K562 (cell line): ENCODE data around the gene LSM4. TPM values are rescaled to one million over a fixed set of nuclear protein-coding genes. Genes with fewer than 3 reads are reported as not detected.
A peak's percentile ranks its signal among the peaks of the same experiment; 100 is the strongest.

Experiments
- CHD2 ChIP-seq: IDR thresholded peaks from 2 replicates; pipeline ENCODE4 v1.6.1; 2011; ENCODE audit warnings: low read depth, low read length
- DACH1 ChIP-seq: fragments of 450-650 bp; IDR thresholded peaks from 2 replicates; pipeline ENCODE4 v1.6.1; 2018; ENCODE audit not compliant: partially characterized antibody
- ETS2 ChIP-seq: IDR thresholded peaks from 2 replicates; pipeline ENCODE4 v1.6.1; 2016; ENCODE audit warnings: borderline replicate concordance, missing genetic modification characterization, mild to moderate bottlenecking, moderate library complexity, missing compliant biosample characterization; ENCODE audit not compliant: poor library complexity, severe bottlenecking
- FOXA1 ChIP-seq: fragments of 450-650 bp; IDR thresholded peaks from 2 replicates; pipeline ENCODE4 v1.6.1; 2016; ENCODE audit warnings: mild to moderate bottlenecking, borderline replicate concordance
- GTF2F1 ChIP-seq: IDR thresholded peaks from 2 replicates; pipeline ENCODE4 v1.6.1; 2011; ENCODE audit warnings: low read depth, low read length, improper control_type of control experiment
- HMGN3 ChIP-seq: IDR thresholded peaks from 2 replicates; pipeline ENCODE4 v1.6.1; 2011; ENCODE audit warnings: borderline replicate concordance, low read depth, mild to moderate bottlenecking, mixed read lengths, low read length; ENCODE audit not compliant: insufficient read length; ENCODE audit errors: extremely low read depth
- HSF4 ChIP-seq: fragments of 250-450 bp; sonication (Bioruptor Pico); IDR thresholded peaks from 2 replicates; pipeline ENCODE4 v2.1.2; 2022; ENCODE audit warnings: mild to moderate bottlenecking, moderate library complexity, borderline replicate concordance
- KHSRP ChIP-seq: fragments of 450-650 bp; IDR thresholded peaks from 2 replicates; pipeline ENCODE4 v1.6.1; 2017
- MECOM ChIP-seq: fragments of 250-450 bp; sonication (Bioruptor Pico); IDR thresholded peaks from 2 replicates; pipeline ENCODE4 v1.8.0; 2022; ENCODE audit warnings: inconsistent platforms
- MIER1 ChIP-seq: fragments of 450-650 bp; IDR thresholded peaks from 2 replicates; pipeline ENCODE4 v1.6.1; 2016; ENCODE audit warnings: antibody characterized with exemption, mild to moderate bottlenecking, low read depth
- MYBL2 ChIP-seq, 2 experiments: fragments of 450-650 bp in 1 of 2; sonication (generic) in 1 of 2; formaldehyde crosslinking in 1 of 2; IDR thresholded peaks; 2 replicates each; pipeline versions ENCODE4 v1.6.1 to v1.8.1; 2017 to 2022; ENCODE audit warnings: borderline replicate concordance in 1 of 2, inconsistent platforms in 1 of 2, low read depth in 1 of 2, mild to moderate bottlenecking in 1 of 2, missing genetic modification reagents in 1 of 2, moderate library complexity in 1 of 2
- NELFE ChIP-seq: IDR thresholded peaks from 2 replicates; pipeline ENCODE4 v1.6.1; 2011; ENCODE audit warnings: mild to moderate bottlenecking; ENCODE audit not compliant: insufficient read depth, insufficient read length
- ZNF23 ChIP-seq: fragments of 250-450 bp; sonication (Bioruptor Pico); IDR thresholded peaks from 2 replicates; pipeline ENCODE4 v1.4.0; 2020; ENCODE audit warnings: mild to moderate bottlenecking
- ZNF316 ChIP-seq: fragments of 450-650 bp; IDR thresholded peaks from 2 replicates; pipeline ENCODE4 v1.6.1; 2016
- ZNF644 ChIP-seq: fragments of 200-800 bp; sonication (Bioruptor generic); IDR thresholded peaks from 2 replicates; pipeline ENCODE4 v1.6.1; 2016; ENCODE audit warnings: low read depth, missing genetic modification characterization, missing compliant biosample characterization
- ZNF766 ChIP-seq: fragments of 200-800 bp; sonication (Bioruptor generic); conservative IDR thresholded peaks from 2 replicates; pipeline ENCODE4 v1.6.1; 2016; ENCODE audit warnings: missing genetic modification characterization, missing compliant biosample characterization
- ZNF830 ChIP-seq: fragments of 250-450 bp; sonication (Bioruptor Pico); IDR thresholded peaks from 2 replicates; pipeline ENCODE4 v1.5.0; 2021; ENCODE audit warnings: mild to moderate bottlenecking
- polyA plus RNA-seq, 8 experiments: library from polyadenylated mRNA; depleted of rRNA in 4 of 8; stranded (reverse) in 5 of 8; unstranded in 3 of 8; fragments of >200 nt; fragmentation: Nextera tagmentation in 2 of 8; fragmentation: Illumina TruSeq in 1 of 8; extraction: Ambion mirVana in 2 of 8; extraction: Trizol in 1 of 8; gene quantifications; 2 replicates each; pipeline versions ENCODE4 v1.2.1 to v1.2.3, GENCODE V29; 2011 to 2014; ENCODE audit warnings: inconsistent platforms in 1 of 8, missing spikeins in 1 of 8
- total RNA-seq, 7 experiments: library from RNA; depleted of rRNA in 6 of 7; stranded (reverse); fragments of >200 nt in 6 of 7; fragmentation: Illumina TruSeq in 2 of 7; extraction: Trizol in 2 of 7; gene quantifications; 2 replicates each; pipeline versions ENCODE4 v1.2.1 to v1.2.3, GENCODE V29; 2011 to 2021; ENCODE audit warnings: low replicate concordance in 1 of 7
- TF ChIP-seq, protein P1 (sequence below): fragments of 450-650 bp; IDR thresholded peaks from 2 replicates; pipeline ENCODE4 v1.6.1; 2018; ENCODE audit not compliant: partially characterized antibody
- TF ChIP-seq, protein P2 (sequence below): fragments of 150-350 bp; IDR thresholded peaks from 2 replicates; pipeline ENCODE4 v1.6.1; 2014; ENCODE audit warnings: low read depth, mild to moderate bottlenecking, low read length, borderline replicate concordance
- TF ChIP-seq, protein P3 (sequence below): fragments of 450-650 bp; IDR thresholded peaks from 2 replicates; pipeline ENCODE4 v1.6.1; 2017; ENCODE audit warnings: mild to moderate bottlenecking, moderate library complexity

Gene LSM4
- total and polyA plus RNA-seq, 9 of the 15 experiments (the other 6 are each of a cell fraction or from before 2014, with no cell fraction given): 11.9 to 763 (median 202) TPM

GRCh38 chr19:18292810-18293641, 29.9 kb downstream of the LSM4 start (continued):
- TF ChIP-seq CHD2 (no peak), ETS2 (no peak), MIER1 (0 out of 2 replicates have a peak, but pooled peaks have one; percentile 40), ZNF316 (no peak), KHSRP (no peak), NELFE (no peak), MYBL2 (IDR thresholded peaks at IDR 0.05; ENCODE audit: low read depth) (no peak), MYBL2 (CRISPR knock-in tag; IDR thresholded peaks at IDR 0.05; ENCODE audit: borderline replicate concordance) (no peak), ZNF830 (no peak), ZNF644 (tag) (no peak), HSF4 (CRISPR knock-in tag) (no peak), MECOM (CRISPR knock-in tag) (no peak), GTF2F1 (no peak), DACH1 (no peak), ZNF766 (CRISPR knock-in tag) (peak; percentile 69; the same call in 1 of the 2 replicates), FOXA1 (no peak), ZNF23 (CRISPR knock-in tag) (no peak), HMGN3 (no peak)
- TF ChIP-seq, protein P1, sequence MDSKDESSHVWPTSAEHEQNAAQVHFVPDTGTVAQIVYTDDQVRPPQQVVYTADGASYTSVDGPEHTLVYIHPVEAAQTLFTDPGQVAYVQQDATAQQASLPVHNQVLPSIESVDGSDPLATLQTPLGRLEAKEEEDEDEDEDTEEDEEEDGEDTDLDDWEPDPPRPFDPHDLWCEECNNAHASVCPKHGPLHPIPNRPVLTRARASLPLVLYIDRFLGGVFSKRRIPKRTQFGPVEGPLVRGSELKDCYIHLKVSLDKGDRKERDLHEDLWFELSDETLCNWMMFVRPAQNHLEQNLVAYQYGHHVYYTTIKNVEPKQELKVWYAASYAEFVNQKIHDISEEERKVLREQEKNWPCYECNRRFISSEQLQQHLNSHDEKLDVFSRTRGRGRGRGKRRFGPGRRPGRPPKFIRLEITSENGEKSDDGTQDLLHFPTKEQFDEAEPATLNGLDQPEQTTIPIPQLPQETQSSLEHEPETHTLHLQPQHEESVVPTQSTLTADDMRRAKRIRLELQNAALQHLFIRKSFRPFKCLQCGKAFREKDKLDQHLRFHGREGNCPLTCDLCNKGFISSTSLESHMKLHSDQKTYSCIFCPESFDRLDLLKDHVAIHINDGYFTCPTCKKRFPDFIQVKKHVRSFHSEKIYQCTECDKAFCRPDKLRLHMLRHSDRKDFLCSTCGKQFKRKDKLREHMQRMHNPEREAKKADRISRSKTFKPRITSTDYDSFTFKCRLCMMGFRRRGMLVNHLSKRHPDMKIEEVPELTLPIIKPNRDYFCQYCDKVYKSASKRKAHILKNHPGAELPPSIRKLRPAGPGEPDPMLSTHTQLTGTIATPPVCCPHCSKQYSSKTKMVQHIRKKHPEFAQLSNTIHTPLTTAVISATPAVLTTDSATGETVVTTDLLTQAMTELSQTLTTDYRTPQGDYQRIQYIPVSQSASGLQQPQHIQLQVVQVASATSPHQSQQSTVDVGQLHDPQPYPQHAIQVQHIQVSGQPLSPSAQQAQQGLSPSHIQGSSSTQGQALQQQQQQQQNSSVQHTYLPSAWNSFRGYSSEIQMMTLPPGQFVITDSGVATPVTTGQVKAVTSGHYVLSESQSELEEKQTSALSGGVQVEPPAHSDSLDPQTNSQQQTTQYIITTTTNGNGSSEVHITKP: peak; percentile 39
- TF ChIP-seq, protein P2, sequence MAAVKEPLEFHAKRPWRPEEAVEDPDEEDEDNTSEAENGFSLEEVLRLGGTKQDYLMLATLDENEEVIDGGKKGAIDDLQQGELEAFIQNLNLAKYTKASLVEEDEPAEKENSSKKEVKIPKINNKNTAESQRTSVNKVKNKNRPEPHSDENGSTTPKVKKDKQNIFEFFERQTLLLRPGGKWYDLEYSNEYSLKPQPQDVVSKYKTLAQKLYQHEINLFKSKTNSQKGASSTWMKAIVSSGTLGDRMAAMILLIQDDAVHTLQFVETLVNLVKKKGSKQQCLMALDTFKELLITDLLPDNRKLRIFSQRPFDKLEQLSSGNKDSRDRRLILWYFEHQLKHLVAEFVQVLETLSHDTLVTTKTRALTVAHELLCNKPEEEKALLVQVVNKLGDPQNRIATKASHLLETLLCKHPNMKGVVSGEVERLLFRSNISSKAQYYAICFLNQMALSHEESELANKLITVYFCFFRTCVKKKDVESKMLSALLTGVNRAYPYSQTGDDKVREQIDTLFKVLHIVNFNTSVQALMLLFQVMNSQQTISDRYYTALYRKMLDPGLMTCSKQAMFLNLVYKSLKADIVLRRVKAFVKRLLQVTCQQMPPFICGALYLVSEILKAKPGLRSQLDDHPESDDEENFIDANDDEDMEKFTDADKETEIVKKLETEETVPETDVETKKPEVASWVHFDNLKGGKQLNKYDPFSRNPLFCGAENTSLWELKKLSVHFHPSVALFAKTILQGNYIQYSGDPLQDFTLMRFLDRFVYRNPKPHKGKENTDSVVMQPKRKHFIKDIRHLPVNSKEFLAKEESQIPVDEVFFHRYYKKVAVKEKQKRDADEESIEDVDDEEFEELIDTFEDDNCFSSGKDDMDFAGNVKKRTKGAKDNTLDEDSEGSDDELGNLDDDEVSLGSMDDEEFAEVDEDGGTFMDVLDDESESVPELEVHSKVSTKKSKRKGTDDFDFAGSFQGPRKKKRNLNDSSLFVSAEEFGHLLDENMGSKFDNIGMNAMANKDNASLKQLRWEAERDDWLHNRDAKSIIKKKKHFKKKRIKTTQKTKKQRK: no peak
- TF ChIP-seq, protein P3, sequence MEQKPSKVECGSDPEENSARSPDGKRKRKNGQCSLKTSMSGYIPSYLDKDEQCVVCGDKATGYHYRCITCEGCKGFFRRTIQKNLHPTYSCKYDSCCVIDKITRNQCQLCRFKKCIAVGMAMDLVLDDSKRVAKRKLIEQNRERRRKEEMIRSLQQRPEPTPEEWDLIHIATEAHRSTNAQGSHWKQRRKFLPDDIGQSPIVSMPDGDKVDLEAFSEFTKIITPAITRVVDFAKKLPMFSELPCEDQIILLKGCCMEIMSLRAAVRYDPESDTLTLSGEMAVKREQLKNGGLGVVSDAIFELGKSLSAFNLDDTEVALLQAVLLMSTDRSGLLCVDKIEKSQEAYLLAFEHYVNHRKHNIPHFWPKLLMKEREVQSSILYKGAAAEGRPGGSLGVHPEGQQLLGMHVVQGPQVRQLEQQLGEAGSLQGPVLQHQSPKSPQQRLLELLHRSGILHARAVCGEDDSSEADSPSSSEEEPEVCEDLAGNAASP: no peak
